ENCODE data around the gene ATP6V0D1.

- TF ChIP-seq CTCF (conservative IDR thresholded peaks at IDR 0.05 in 1 of 2, IDR thresholded peaks at IDR 0.05 in 1 of 2; ENCODE audit: extremely low read depth in 1 of 2, insufficient read depth in 1 of 2, low read depth in 1 of 2, low read length in 2 of 2) (no peak), EZH2 (IDR thresholded peaks at IDR 0.05; ENCODE audit: borderline replicate concordance, low read length) (no peak)
Measured at GRCh38 chr16:67466581-67466980, 14.4 kb downstream of the ATP6V0D1 start.

Data from mammary epithelial cell (primary cell).